ENCODE data around the gene CLNK.
"Not testable (repeated sequence)": the region's sequence is repeated elsewhere in the genome, so short reads cannot be mapped to it uniquely, and the experiment has no call there.

Gene CLNK

DNA sequence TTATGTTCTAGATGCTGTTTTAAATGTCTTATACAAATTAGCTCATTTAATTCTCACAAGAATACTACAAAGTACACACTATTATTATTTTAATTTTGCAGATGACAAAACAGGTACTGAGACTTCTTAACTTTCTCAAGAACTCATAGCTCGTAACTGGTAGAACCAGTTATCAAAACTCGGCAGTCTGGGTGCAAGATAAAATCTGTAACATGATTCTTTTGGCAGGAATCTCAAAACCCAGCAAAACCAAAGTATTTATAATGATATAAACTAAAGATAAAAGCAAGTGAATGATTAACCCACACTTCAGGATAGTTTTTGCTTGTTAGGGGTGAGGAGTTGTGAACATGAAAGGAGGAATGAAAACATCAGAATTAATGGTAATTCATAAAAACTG lies 27.6 kb downstream of the CLNK start:
- DNase-seq = no peak

DNA sequence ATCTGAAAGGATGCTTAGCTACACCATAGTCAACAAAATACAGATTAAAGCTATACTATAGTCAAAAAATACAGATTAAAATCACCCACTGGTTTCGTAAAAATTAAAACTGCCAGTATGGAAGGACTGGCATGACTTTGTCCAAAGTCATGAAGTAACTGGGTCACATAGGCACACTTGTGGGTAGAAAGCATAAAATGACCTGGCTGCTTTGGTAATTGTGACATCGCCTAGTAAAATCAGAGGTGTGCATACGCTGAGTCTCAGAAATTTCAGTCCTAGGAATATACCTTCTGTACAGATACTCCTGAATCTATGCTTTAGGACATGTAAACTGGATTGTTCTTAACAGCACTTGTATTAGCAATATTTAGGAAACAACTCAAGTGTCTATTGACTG lies 28.1 kb downstream of the CLNK start:
- DNase-seq = no peak

DNA sequence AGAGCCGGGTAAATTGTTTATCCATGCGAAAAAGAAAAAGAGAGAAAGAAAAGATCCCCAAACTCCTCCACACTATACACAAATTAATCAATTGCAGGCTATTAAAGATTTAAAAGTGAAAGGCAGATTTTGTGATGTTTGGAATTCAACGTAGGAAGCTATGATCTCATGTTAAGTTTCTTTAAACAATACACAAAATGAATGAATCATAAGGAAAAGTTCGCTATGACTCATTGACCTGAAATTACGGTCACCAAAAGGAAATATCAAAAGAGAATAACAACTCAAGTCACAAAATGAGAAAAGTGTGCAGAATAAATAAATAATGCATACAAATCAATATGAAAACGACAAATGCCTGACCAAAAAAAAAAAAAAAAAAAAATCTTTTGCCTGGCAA lies 28.6 kb downstream of the CLNK start:
- no peak for DNase-seq

DNA sequence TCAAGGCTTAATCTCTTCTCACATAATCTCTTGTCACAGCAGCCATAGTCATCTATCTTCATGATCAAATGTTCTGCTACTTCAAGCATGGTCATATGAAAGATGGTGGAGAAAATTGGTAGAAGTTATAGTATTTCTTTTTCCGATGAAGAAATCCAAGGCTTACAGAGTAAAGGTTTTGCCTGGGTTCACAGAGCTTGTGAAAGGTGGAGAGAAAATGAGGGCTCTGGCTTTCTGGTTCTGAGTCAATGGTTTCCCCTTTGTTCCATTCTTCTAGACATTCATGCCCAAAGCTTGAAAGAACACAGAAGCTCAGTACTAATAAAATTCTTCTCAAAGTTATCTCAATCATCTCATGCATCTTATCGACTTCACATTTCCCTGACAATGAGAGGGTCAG lies 36.1 kb downstream of the CLNK start:
- DNase-seq = no peak

DNA sequence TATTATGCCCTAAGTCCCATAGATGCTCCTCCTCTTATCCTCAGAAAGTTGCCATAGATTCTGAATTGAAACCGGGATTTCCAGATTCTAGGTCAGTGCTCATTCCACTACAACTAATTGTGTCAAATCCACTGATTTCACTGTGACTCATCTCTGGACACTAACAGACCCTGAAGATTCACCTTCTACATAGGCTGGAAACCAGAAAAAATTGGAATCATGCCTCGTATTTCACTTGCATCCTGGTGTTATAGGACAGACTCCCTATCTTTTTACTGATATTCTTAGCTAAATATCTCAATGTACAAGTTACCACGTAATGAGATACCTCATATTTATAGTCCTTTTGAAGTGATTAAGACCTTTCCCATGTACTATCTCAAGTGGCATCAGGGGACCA lies 36.7 kb downstream of the CLNK start:
- DNase-seq = no peak

DNA sequence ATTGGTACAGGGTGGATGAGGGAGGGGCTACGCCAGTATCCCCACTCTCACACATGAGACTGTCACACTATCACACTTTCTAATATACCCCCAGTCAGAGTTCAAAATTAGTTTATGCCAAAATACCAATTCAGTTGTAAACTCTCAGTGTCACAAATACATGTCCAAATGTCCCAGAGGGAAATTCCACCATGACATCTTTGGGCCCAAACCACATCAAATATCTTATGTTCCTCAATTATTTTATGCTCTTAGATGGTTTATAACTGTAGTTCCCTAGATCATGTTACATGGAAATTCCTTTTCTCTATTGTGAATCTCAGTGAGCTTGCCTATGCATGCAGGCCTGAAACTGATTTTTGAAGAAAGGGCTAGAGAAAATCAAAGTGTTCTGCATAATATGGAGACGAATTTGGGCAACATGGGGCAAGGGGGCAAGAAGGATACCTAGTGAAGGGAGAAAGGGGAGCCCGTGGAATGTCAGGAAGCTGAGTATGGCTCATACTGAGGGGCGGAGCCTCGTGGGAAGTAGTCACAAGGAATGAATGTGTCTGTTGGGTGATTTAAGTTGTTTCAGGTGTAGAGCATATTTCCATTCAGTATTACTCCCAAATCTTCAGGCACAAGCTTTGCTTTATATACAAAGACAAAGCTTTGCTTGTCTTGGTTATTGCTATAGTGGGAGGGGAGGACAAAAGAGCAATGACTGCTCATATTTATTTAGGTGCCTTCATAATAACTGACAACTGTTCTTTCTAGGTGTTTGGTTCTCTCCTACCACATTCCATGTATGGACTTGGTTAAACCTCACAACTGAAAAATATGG lies 40.8 kb downstream of the CLNK start:
- DNase-seq = no peak

DNA sequence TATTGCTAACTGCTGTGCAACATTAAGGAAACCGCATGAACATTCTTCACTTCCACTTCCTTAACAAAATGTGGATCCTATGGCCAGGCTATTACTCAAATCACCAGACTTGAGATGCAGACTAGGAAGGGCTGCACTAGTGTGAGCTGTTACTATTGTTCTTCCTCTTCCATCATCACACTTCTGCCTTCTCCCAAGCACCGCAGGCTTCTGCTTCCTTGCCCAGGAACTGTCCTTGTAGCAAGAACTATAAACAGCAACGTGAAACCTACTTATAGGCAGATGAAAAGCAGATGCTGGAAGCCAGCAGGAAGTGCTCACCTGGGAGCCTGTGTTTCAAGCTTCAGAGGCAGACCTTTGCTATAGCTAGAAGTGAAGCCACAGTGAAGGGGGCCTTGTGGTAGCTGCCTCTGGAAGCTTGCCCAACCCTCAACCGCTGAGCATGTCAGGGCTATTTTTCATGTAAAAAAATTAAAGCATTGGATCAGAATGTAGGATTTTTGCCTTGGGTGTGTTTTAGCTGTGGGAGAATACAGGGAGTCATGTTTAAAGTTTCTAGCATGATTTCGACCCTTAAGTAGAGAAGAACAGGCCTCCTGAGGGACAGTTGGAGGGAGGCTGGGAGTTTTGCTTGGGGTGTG lies 43.9 kb downstream of the CLNK start:
- DNase-seq = no peak

DNA sequence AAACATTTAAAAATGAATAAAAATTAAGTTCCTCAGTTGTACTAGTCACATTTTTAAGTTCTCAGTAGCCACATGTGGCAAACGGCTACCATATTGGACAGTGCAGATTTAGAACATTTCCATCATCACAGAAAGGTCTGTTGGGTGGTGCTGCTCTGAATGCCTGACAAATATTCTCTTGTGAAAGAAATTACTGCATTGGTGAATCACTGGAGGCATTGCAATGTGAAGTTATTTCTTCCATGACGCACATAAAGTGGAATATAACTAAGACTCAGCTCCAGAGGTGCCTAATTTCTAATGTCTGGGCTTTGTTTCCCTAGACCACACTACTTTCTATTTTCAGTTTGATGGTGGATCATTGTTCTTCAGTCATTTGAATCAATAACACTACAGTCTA lies 44.9 kb downstream of the CLNK start:
- DNase-seq = no peak

DNA sequence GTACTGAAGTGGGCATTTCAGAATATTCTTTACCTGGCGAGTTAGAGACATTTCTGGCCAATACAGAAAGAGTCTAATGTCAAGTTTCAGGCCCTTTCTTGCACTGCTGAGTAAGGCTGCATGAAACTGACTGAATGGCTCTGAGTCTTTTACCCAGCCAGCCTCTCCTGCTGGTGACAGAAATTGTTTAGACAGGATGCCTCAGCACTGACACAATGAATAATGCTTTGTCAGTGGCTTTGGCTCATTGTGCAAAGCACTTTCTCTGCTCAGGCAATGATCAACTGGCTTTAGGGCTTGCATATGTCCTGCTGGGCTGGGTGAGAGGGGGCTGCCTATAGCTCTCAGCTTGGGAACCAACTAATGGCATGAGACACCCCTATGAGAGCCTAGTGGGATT lies 45.5 kb downstream of the CLNK start:
- DNase-seq = no peak

DNA sequence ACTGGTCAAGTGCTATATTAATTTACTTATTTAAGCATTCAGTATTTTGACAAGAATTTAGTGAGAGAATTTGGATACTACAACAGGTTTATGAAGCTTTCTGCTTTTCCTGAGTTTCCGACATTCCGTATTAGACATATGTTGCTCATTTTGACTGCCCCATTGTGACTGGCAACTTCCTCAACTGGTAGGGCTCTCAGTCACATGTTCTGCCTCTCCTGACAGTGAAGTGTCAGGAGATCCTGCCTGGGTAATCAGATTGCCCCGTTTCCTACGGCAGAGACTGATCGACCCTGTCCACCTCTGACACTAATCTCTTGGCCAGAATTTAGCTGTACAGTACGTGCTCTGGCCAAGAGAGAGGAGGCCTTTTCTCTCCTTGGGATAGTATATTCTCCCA lies 49.5 kb downstream of the CLNK start:
- DNase-seq = no peak

DNA sequence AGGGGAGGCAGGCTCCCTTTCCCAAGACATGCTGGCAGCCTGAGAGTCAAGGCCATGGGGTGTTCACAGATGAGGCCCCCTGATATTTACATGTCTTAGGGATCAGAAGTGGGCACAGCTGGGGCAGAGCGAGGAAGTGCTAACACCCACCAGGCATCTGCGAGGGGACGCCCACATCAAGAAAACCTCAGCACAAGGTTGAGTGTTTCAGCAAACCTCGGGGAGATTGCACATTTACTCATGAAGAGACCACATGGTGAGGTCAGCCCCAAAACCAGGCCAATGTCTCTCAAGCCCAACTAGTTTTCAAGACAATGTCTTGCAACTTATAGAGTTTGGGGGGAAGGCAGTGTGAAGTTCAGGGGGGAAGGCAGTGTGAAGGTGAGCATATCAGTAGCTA lies 55.2 kb downstream of the CLNK start:
- no peak for DNase-seq

DNA sequence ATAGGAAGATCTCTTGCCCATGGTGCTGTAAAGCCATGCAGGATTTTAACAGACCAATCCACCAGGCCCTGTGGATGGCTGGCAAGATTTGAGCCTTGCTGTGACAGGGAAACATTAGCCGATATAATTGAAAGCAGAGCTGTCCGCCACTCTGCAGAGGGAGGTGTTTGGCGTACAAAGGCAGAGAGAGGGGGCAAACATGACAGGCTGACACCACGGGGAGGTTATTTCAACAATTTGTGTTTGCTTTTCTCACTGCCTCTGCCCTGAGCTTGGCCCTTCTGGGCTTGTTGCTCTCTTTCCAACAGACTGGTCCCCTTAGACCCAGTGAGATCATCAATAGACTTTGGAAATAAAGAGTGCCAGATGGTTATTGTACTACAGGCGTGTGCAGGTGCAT lies 59.4 kb downstream of the CLNK start:
- DNase-seq = no peak

DNA sequence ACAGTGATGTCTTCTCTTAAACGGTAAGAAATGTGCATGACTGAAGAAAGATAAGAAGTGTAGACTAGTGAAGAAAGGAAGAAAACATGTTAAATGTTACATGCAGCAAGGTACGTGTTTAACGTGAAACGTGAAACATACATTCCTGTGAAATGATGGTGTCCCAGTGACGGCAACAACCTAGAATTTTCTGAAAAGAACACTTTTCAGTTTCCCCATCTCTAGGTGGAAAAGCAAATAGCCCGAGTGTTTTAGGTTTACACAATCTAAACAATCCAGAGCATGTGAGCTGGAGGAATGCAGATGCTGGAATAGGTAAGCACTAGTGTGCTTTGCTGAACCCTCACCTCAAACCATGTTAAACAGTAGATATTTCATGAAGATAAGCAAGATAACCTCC lies 60.7 kb downstream of the CLNK start:
- DNase-seq = no peak

DNA sequence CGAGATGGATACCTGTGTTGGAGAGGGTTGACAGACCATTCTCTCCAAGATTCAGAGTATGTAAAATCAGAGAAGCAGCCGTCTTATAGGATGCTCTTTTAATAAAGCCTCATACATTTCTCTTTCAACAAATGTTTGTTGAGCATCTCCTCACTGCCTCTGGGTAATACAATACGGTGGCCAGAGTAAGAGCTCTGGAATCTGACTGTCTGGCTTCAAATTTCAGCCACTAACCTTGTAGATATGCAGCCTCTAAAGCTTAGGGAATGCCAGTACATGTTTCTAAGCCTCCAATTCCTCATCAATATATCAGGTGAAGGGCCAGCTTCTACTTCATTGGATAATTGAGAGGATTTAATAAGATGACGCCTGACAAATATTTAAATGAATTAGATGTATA lies 61.3 kb downstream of the CLNK start:
- no peak for DNase-seq

DNA sequence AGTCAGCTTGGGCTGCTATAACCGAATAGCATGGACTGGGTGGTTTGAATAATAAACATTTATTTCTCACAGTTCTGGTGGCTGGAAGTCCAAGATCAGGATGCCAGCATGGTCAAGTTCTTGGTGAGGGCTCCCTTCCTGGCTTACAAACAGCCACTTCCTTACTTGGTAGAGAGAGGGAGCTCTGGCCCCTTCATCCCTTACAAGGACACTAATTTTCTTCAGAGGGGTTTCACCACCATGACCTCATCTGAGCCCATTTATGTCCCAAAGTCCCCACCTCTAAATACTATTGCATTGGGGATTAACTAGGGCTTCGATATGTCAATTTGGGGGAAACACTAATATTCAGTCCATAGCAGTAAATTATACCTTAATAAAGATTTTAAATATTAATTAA lies 61.8 kb downstream of the CLNK start:
- no peak for DNase-seq

DNA sequence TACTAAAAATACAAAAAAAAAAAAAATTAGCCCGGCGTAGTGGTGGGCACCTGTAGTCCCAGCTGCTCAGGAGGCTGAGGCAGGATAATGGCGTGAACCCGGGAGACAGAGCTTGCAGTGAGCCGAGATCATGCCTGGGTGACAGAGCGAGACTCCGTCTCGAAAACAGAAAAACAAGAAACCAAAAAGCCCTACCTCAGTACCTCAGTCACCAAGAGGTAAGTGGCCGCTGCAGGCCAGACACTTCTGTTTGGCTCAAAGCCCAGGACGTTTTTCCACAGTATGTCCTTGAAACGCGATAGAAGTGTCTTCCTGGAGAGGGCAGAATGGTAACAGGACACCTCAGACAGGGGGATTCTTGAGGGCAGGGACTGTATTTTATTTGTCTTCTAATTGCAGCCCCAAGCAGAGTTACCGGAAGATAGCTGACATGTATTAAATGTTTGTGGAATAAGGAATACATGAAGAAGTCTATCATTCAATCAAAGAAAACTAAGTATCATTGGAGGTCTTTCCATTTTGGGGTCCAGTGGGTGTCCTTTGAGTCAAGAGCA lies 63.6 kb downstream of the CLNK start:
- no peak for DNase-seq

DNA sequence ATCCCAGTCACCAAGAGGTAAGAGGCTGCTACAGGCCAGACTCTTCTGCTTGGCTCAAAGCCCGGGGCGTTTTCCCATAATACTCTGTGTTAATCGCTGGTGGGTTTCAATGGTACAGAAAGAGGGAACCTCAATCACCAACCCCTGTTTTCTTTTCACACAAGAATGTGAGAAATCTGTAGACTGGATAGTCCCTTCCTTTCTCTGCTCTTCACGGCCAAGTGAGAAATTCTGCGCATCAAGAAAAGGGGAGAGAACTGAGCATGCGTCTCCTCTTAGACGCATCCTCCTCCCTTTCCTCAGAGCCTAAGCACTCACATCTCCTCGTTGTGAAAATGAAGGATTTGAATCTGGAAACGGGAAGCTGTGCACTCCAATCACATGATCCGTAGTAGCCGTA lies 64.7 kb downstream of the CLNK start:
- no peak for DNase-seq

DNA sequence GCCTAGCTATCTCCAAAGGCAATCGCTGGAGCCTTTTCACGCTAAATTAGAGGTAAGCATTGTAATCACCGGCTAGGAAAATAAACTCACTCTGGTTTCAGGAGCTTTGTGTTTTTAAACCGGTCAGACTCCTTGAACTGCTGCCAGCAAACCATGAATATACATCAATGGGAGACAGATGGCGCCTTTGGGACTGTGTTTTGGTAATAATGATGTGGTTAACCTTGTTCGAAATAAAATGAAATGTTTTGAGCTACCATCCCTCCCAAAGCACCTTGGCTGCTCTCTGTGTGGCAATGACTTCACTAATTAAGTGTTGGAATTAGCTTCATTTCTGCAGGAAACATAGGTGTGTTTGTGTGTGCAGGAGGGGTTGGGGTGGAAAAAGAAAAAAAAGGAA lies 65.3 kb downstream of the CLNK start:
- peak; percentile 46 for DNase-seq

DNA sequence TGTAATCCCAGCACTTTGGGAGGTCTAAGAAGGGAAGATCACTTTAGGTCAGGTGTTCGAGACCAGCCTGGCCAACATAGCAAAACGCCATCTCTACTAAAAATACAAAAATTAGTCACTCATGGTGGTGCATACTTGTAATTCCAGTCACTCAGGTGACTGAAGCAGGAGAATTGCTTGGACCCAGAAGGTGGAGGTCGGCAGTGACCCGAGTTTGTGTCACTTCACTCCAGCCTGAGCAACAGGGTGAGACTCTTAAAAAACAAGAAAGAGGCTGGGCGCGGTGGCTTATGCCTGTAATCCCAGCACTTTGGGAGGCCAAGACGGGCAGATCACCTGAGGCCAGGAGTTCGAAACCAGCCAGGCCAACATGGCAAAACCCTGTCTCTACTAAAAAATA lies 69.6 kb downstream of the CLNK start:
- DNase-seq = not testable (repeated sequence)

DNA sequence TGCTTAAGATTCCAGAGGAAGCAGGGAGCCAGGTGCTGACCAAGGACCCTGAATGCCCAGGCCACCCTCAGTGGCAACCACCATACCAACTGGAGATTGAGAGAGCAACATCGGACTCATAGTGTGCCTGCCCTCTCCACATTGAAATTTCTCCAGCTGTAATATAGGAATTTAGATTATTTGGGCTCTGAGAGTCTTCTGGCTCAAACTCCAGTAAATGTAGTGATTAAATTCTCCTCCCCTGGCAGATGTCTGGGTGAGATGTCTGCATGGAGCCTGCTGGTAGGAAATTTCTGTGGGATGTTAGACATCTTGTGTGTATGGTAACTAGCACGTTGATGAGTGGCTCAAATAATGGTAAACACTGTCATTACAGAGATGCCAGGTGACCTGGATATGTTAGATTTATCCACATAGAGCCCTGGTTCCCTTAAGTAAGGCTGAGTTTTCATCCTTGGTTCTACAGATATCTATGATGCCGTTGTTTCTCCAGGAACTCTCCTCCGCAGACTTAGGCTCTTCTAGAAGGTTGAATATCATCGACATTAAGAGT lies 70.6 kb downstream of the CLNK start:
- DNase-seq = no peak

DNA sequence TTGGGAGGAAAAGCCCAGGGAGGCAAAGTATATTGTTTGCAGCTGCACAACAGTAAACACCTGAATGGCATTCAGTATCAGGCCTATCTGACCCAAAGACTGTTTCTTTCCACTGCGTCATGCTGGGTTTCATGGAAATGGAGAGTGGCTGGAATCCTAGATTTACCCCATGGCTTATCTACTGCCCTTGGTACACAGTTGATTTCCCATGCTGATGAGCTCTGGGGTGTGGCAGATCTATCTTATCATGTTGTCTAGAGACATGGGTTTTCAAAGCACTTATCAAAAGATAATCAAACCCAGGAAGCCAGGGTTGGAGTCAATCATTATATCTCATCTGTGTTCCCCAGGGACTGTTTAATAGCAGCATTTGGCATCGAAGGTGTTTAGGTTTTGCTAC lies 72.1 kb downstream of the CLNK start:
- DNase-seq = no peak

DNA sequence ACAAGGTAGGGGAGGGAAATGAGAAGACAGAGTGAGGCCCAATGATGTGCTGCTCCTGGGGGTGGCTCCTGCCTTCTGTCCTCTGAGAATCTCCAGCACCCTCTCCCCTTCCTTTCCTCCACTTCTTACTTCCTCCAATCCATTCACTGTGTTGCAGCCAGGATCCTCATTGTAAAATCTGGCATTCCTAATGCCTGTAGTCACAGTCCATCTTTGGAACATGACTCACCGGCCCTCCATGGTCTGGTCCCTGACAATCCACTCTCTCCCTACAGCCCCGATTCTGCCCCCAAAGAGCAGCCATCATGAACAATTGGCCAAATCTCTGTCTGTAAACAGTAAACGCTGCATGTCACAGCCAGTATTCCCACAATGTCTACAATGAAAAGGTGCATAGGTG lies 72.9 kb downstream of the CLNK start:
- no peak for DNase-seq

DNA sequence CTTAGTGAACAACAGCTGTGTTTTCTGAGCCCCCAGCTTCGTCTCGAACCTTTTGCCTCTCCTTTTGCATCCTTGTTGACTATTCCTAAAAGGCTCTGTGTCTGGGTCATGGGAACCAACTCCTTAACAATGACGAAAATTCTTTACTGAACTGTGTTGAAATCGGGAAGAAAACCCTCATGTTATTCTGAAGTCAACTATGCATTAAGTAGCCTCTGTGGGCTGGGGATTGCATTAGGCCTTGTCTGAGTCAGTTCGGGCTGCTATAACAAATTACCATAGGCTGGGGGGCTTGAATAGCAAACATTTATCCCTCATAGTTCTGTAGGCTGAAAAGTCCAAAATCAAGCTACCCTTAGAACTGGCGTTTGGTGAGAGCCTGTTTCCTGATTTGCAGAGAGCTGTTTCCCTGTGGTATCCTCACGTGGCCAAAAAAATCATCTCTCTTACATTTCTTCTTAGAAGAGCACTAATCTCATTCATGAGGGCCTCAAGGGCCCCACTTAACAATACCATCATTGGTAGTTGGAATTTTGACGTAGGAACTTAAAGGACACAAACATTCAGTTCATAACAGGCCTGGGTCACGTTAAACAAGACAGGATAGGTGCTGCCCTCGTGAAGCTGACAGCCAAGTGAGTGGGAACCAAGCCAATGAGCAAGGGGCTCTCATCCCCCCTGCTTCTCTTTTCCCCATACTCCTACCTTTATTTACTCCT lies 75.9 kb downstream of the CLNK start:
- no peak for DNase-seq

DNA sequence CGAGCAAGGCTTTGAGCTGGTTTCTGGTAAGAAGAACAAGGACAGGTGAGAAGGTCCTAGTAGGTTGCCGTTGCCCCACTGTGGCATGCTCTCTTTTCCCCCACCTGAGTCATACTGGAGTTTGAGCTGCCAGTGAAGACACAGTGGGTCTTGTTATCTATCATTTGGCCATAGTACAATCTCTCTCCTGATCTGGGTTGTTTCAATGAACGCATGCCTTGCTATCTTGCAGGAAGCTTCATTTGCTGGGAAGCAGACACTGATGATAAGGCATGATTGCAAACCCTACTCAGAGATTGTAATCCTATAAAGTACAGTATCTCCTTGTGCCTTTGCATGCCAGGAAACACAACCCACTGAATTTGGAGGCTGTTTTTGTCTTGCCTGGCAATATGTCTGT lies 77.4 kb downstream of the CLNK start:
- no peak for DNase-seq
